ENCODE measurements around the gene GH1.
"Not testable (repeated sequence)": the region's sequence is repeated elsewhere in the genome, so short reads cannot be mapped to it uniquely, and the experiment has no call there.

GH1 gene

GRCh38 chr17:63925615-63926014 lies 7.0 kb upstream of the GH1 start:
- no peak for DNase-seq

DNA sequence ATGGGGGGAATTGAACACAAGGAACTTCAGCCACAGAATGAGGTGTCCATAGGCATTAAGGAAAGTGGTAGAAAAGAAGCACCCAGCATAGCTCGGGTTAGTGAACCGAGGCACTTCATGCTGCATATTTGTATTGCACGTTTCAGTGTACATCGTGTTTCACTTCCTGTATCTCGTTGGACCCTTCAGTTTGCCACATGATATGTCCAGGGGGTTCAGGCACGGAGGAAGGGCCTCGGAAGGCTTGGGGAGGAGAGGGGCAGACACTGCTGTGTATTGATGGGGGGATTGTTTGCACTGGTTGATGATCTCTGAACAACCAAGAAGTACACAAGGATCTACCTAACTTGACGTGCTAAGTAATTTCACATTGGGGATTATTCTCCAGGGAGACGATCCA lies 3.8 kb upstream of the GH1 start:
- DNase-seq = not testable (repeated sequence)

DNA sequence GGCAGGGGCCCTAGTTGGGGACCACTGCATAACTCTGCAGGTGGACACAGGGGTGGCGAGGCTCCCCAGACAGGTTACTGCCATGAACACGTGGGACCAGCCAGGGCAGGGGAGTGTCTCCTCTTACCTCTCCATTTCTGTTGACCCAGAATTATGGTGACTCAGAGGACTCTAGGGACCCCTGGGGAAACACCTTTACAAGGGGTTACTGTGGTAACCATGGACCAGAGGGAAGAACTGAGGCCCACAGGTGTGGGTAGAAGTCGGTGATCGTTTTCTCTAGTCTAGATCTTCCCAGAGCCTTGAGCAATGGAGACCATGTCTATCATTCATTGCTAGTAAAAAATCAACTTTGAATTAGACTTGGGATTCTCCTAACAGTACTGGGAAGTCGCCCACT lies 2.1 kb upstream of the GH1 start:
- not testable (repeated sequence) for DNase-seq

DNA sequence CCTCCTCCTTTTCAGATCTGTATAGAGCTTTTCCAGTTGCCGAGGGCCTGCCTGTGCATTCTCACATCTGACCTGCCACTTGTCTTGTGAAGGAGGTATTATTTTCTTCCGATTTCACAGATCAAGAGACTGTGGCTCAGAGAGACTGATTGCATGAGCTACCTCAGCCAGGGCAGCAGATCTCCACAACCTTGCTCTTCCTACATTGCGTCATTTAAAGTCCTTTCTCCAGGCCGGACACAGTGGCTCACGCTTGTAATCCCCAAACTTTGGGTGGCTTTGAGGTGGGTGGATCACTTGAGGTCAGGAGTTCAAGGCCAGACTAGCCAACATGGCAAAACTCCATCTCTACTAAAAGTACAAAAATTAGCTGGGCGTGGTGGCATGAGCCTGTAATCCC lies 1.4 kb upstream of the GH1 start:
- DNase-seq = not testable (repeated sequence)

DNA sequence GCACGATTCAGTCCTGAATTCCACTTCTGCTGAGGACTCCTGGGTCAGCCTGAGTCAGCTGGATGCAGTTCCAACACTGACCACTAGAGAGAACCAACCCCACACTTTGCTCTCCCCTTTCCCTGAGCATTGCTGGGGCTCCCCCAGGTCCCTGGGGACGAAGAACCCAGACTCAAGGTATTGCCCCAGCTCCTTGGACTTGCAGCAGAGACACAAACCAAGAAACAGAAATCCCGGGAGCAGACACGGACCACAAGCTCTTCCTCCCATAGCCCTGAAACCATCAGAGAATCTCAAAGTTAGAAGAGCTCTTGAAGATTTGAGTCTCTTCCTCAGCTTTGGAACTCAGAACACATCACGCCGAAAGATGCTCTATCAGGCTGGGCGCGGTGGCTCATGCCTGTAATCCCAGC lies 678 bp upstream of the GH1 start:
- no peak for DNase-seq

DNA sequence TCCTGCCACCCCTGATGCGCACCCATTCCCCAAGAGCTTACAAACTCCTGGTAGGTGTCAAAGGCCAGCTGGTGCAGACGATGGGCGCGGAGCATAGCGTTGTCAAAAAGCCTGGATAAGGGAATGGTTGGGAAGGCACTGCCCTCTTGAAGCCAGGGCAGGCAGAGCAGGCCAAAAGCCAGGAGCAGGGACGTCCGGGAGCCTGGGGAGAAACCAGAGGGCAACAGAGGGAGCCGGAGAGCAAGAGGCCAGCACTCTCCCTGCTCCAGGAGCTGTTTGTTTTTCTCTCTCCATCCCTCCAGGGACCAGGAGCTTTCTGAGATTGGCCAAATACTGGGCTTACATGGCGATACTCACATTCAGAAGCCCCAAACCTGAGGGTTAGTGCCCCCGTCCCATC lies 334 bp downstream of the GH1 start:
- no peak for DNase-seq

DNA sequence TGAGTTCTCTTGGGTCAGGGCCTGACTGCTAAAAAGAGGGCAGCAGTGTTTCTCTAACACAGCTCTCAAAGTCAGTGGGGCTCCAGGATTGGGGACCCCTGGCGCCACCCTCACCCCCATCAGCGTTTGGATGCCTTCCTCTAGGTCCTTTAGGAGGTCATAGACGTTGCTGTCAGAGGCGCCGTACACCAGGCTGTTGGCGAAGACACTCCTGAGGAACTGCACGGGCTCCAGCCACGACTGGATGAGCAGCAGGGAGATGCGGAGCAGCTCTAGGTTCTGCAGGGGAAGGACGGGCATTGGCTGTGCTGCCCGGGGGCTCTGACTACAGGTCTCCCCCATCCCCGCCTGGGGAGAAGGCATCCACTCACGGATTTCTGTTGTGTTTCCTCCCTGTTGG lies 993 bp downstream of the GH1 start:
- no peak for DNase-seq

DNA sequence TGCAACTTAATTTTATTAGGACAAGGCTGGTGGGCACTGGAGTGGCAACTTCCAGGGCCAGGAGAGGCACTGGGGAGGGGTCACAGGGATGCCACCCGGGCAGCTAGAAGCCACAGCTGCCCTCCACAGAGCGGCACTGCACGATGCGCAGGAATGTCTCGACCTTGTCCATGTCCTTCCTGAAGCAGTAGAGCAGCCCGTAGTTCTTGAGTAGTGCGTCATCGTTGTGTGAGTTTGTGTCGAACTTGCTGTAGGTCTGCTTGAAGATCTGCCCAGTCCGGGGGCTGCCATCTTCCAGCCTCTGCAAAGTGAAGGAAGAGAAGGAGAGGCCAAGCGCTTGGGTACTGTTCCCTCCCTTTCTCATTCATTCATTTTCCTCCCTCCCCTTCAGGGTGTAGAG lies 1.4 kb downstream of the GH1 start:
- DNase-seq = not testable (repeated sequence)

DNA sequence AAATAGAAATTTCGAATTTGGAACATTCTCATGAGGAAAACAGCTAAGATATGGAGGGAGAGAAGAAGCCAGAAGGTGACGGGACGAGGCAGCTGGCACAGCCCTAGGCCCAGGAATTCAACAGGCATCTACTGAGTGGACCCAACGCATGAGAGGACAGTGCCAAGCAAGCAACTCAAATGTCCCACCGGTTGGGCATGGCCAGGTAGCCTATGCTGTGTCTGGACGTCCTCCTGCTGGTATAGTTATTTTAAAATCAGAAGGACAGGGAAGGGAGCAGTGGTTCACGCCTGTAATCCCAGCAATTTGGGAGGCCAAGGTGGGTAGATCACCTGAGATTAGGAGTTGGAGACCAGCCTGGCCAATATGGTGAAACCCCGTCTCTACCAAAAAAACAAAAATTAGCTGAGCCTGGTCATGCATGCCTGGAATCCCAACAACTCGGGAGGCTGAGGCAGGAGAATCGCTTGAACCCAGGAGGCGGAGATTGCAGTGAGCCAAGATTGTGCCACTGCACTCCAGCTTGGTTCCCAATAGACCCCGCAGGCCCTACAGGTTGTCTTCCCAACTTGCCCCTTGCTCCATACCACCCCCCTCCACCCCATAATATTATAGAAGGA lies 2.0 kb downstream of the GH1 start:
- no peak for DNase-seq

DNA sequence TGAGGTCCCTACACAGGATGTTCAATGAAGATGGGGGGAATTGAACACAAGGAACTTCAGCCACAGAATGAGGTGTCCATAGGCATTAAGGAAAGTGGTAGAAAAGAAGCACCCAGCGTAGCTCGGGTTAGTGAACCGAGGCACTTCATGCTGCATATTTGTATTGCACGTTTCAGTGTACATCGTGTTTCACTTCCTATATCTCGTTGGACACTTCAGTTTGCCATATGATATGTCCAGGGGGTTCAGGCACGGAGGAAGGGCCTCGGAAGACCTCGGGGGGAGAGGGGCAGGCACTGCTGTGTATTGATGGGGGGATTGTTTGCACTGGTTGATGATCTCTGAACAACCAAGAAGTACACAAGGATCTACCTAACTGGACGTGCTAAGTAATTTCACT lies 2.9 kb downstream of the GH1 start:
- DNase-seq = not testable (repeated sequence)

DNA sequence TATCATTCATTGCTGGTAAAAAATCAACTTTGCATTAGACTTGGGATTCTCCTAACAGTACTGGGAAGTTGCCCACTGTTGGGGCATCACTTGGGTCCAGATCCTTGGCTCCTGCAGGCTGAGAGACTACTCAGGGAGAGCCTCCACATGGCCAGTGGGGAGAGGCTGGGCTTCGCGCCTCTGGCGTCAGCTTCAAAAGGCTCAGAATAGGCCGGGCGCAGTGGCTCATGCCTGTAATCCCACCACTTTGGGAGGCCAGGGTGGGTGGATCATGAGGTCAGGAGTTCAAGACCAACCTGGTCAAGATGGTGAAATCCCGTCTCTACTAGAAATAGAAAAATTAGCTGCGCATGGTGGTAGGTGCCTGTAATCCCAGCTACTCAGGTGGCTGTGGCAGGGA lies 4.2 kb downstream of the GH1 start:
- DNase-seq = no peak

DNA sequence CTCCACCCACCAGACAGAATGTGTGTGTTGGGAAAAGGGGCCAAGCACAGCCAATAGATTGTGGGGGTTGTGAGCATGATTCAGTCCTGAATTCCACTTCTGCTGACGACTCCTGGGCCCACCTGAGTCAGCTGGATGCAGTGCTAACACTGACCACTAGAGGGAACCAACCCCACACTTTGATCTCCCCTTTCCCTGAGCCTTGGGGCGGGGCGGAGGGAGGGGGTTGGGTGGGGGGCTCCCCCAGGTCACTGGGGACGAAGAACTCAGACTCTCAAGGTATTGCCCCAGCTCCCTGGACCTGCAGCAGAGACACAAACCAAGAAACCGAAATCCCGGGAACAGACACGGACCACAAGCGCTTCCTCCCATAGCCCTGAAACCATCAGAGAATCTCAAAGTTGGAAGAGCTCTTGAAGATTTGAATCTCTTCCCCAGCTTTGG lies 7.0 kb downstream of the GH1 start:
- no peak for DNase-seq

DNA sequence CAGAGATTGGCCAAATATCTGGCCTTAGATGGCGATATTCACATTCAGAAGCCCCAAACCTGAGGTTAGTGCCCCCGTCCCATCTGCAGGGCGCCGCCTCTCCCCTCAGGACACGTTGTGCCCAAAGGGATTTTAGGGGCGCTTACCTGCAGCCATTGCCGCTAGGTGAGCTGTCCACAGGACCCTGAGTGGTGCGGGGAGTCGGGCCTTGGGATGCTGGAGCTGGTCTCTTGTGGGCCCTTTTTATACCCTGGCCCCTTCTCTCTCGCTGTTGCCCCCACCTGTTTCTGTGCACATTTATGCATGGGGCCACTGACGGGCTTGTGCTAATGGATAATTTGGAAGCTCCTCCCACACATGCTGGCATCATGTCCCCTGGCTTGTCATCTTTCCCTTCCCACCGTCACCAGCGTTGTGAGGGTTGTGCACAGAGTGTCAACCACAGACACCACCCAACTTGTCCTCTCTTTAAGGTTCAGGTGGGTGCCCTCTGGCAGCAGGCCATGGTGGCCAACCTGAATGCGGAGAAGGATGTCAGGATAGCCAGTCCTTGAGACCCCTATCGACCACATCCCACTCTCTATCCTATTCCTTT lies 7.5 kb downstream of the GH1 start, which contains the start of gene CSHL1:
Gene CSHL1, minus strand, starts transcription at position 218 of the 595 bp plus-strand sequence. Its CDS starts 62 bp downstream, at position 156.
- no peak for DNase-seq

DNA sequence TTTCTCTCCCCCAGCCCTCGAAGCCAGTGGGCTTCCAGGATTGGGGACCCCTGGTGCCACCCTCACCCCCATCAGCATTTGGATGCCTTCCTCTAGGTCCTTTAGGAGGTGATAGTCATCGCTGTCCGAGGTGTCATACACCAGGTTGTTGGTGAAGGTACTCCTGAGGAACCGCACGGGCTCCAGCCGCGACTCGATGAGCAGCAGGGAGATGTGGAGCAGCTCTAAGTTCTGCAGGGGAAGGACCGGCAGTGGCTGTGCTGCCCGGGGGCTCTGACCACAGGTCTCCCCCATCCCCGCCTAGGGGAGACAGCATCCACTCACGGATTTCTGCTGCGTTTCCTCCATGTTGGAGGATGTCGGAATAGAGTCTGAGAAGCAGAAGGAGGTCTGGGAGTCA lies 8.5 kb downstream of the GH1 start:
- DNase-seq = no peak

DNA sequence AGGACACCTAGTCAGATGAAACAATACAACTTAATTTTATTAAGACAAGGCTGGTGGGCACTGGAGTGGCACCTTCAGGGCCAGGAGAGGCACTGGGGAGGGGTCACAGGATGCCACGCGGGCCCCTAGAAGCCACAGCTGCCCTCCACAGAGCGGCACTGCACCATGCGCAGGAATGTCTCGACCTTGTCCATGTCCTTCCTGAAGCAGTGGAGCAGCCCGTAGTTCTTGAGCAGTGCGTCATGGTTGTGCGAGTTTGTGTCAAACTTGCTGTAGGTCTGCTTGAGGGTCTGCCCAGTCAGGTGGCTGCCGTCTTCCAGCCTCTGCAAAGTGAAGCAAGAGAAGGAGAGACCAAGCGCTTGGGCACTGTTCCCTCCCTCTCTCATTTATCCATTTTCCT lies 9.1 kb downstream of the GH1 start:
- not testable (repeated sequence) for DNase-seq

DNA sequence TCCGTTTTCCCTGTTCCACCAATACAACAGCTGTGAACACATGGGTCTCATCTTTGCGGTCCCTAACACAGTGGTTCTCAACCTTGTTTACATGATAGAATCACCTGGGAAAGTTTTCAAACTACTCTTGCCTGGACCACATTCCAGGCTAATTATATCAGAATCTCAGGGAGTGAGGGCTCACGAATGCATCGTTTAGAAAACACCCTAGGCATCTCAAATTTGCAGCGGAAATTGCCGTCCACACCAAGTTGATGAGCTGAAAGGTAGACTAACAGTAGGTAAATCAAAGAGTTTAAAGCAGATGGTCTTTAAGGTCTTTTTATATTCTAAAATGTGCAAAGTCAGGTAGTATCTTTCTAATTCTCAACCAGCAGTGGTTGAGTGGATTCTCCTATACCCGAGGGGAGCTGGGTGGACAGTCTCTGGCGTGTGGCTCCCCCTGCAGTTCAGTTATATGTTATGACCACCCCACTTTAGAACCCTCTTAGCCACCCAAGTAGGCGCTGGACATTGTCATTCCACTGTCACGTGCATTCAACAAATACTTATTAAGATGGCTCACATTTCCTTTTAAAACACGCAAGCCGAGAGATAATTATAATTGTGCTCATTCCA lies 11.4 kb downstream of the GH1 start:
- DNase-seq = not testable (repeated sequence)

DNA sequence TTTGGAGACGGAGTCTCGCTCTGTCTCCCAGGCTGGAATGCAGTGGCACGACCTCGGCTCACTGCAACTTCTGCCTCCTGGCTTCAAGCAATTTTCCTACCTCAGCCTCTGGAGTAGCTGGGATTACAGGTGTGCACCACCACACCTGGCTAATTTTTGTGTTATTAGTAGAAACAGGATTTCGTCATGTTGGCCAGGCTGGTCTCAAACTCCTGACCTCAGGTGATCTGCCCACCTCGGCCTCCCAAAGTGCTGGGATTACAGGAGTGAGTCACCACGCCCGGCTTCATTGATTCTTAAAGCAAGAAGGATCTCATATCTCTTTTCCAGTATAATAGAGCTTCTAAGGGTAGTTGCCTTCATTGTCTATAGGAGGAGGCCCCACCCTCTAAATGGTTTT lies 13.8 kb downstream of the GH1 start:
- DNase-seq = not testable (repeated sequence)

DNA sequence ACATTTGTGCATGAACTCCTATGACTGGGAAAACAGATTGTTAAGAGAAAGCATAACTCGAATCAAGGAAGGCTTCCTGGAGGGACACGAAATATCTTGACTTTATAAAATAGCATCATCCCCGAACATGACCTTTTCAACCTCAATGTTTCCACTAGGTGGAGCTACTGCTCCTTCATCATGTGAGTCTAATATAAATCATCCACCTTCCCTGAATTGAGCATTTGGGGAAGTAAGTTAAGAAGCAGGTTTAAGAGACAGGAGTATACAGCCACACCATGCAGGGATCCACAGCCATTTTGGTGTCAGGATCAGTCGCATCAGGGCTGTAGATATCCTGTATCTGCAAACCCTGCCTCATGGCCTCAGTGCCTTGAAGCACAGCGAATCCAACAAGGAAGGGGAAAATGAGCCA lies 14.8 kb downstream of the GH1 start:
- not testable (repeated sequence) for DNase-seq

DNA sequence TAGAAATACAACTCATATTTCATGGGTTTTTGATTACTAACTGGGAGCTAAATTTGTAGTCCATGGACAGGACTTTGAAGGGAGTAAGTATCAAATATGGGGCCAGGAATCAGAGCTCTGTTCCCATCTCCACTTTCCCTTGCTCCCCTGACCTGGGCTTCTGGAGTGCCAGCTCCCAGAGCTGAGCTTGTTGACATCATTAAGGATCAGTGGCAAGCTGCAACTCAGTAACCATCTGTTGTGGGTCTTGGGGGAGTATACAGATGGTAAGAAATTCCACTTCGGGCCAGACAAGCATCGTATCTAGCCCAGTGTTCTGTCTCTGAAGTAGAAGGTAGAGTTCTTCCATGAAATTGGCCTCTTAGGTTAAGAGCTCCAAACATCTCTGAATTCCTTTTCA lies 16.7 kb downstream of the GH1 start:
- not testable (repeated sequence) for DNase-seq

DNA sequence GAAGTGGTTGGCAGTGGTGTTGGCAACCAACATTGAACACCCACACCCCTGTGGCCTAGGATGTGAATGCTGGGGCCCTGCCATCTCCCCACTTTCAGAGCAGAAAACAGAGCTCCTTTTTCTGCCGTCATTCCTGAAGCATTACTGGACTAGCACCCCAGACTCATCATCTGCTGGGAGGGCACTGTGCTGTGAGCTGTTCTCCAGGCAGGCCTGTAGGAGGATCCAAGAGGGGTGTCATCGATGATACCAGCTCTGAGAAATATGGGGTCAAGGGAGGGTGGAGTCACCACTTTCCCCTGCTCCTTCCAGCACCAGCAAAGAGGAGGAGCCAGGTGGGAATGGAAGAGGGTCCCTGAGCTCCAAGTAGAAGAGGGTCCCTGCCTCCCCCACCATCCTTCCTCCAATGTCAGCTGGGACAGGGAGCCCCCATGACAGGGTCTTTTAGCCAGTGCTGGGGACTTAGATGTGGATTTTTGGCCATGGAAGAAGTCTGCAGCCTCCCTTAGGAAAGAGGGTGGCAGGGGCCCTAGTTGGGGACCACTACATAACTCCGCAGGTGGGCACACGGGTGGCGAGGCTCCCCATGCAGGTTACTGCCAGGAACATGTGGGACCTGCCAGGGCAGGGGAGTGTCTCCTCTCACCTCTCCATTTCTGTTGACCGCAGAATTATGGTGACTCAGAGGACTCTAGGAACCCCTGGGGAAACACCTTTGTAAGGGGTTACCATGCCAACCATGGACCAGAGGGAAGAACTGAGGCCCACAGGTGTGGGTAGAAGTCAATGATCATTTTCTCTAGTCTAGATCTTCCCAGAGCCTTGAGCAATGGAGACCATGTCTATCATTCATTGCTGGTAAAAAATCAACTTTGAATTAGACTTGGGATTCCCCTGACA lies 19.5 kb downstream of the GH1 start:
- not testable (repeated sequence) for DNase-seq

- DNase-seq = not testable (repeated sequence)
Observed at GRCh38 chr17:63896524-63897354, 21.9 kb downstream of the GH1 start, which contains the start of gene CSH1. Gene CSH1 (minus strand): TSS chr17:63896574. CDS start chr17:63896511, 63 bp downstream.

DNA sequence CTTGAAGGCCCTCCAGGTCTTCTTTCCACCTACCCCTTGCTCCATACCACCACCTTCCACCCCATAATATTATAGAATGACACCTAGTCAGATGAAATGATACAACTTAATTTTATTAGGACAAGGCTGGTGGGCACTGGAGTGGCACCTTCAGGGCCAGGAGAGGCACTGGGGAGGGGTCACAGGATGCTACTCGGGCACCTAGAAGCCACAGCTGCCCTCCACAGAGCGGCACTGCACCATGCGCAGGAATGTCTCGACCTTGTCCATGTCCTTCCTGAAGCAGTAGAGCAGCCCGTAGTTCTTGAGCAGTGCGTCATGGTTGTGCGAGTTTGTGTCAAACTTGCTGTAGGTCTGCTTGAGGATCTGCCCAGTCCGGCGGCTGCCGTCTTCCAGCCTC lies 23.8 kb downstream of the GH1 start:
- not testable (repeated sequence) for DNase-seq
